B cell (primary cell): ENCODE measurements around the gene CEP43. TPM values are rescaled to one million over a fixed set of nuclear protein-coding genes. Genes with fewer than 3 reads are reported as not detected.

ENCODE experiments used
- ATAC-seq: fragments of 200-7000 bp; cut with Tn5 transposase; one replicate; pipeline ENCODE4 v1.10.0; 2021; ENCODE audit warnings: low read depth, mild to moderate bottlenecking, moderate number of reproducible peaks, moderate library complexity
- CTCF ChIA-PET: fragments of 350-600 bp; sonication (Branson Sonifier 250); formaldehyde crosslinking; loops from one replicate; lab custom pipeline; 2021; ENCODE audit warnings: antibody characterized with exemption, inconsistent platforms; lab: Charles Lee
- POLR2A ChIA-PET: fragments of 350-600 bp; sonication (Branson Sonifier 250); formaldehyde crosslinking; loops from one replicate; lab custom pipeline; 2021; ENCODE audit warnings: antibody characterized with exemption; lab: Charles Lee
- DNase-seq: peaks from one replicate; pipeline ENCODE4 v3.0.0; 2013
- H2AFZ ChIP-seq: 2 replicates; pipeline ENCODE4 v1.6.1; 2012; ENCODE audit warnings: mild to moderate bottlenecking, low read depth, low read length; ENCODE audit not compliant: insufficient read depth, poor library complexity, severe bottlenecking
- H3K27ac ChIP-seq, 2 donors: 1 replicate in 1 of 2; 2 replicates in 1 of 2; pipeline ENCODE4 v1.5.1; 2012 to 2013; ENCODE audit warnings: low read length in 2 of 2, mild to moderate bottlenecking in 2 of 2, moderate library complexity in 1 of 2
- H3K27me3 ChIP-seq, 4 experiments: fragments of 200-600 bp in 1 of 4; sonication (generic) in 1 of 4; replicated peaks in 1 of 4; 1 replicate in 2 of 4; 2 replicates in 2 of 4; pipeline versions ENCODE4 v1.6.1 to v1.7.0; 2013 to 2016; ENCODE audit warnings: low read length in 3 of 4, mild to moderate bottlenecking in 2 of 4, mixed read lengths in 1 of 4, moderate library complexity in 1 of 4; ENCODE audit not compliant: insufficient read depth in 4 of 4, control insufficient read depth in 3 of 4; ENCODE audit errors: control extremely low read depth in 1 of 4
- H3K36me3 ChIP-seq, 2 experiments: replicated peaks in 1 of 2; 1 replicate in 1 of 2; 2 replicates in 1 of 2; pipeline versions ENCODE4 v1.6.1 to v1.7.1; 2013; ENCODE audit warnings: low read length in 1 of 2; ENCODE audit not compliant: insufficient read depth in 2 of 2, control insufficient read depth in 1 of 2; ENCODE audit errors: control extremely low read depth in 1 of 2, extremely low read depth in 1 of 2
- H3K4me1 ChIP-seq, 2 donors: fragments of 200-600 bp in 1 of 2; sonication (generic) in 1 of 2; 1 replicate in 1 of 2; 2 replicates in 1 of 2; pipeline versions ENCODE4 v1.5.1 to v1.6.1; 2013 to 2017; ENCODE audit warnings: low read length in 2 of 2; ENCODE audit not compliant: control insufficient read depth in 2 of 2, insufficient read depth in 2 of 2
- H3K4me2 ChIP-seq: replicated peaks from 2 replicates; pipeline ENCODE3; 2012; ENCODE audit warnings: mild to moderate bottlenecking, low read depth, low read length; ENCODE audit not compliant: poor library complexity, severe bottlenecking
- H3K4me3 ChIP-seq, 5 experiments: fragments of 200-600 bp in 1 of 5; sonication (generic) in 1 of 5; 1 replicate in 3 of 5; 2 replicates in 2 of 5; pipeline versions ENCODE4 v1.5.1 to v1.7.0; 2011 to 2016; ENCODE audit warnings: low read length in 4 of 5, mild to moderate bottlenecking in 4 of 5, low read depth in 2 of 5, control low read depth in 1 of 5, moderate library complexity in 1 of 5; ENCODE audit not compliant: insufficient read depth in 1 of 5; ENCODE audit errors: control extremely low read depth in 1 of 5, extremely low read depth in 1 of 5
- H3K79me2 ChIP-seq: fragments of 200-600 bp; sonication (generic); one replicate; pipeline ENCODE4 v1.6.0; 2016; ENCODE audit warnings: low read length; ENCODE audit not compliant: control insufficient read depth, insufficient read depth
- H3K9ac ChIP-seq: fragments of 200-600 bp; sonication (generic); 2 replicates; pipeline ENCODE4 v1.6.1; 2017; ENCODE audit warnings: mild to moderate bottlenecking, low read length, moderate library complexity
- H3K9me3 ChIP-seq, 3 donors: one replicate each; pipeline versions ENCODE4 v1.6.1 to v1.7.1; 2013; ENCODE audit warnings: low read length in 2 of 3; ENCODE audit not compliant: control insufficient read depth in 2 of 3, insufficient read depth in 1 of 3; ENCODE audit errors: control extremely low read depth in 1 of 3
- H4K20me1 ChIP-seq: 2 replicates; pipeline ENCODE4 v1.6.0; 2012; ENCODE audit warnings: mild to moderate bottlenecking, low read length; ENCODE audit not compliant: insufficient read depth, control insufficient read depth, poor library complexity, severe bottlenecking
- H3K27ac Mint-ChIP-seq: one replicate; pipeline ENCODE4 v1.8.0; 2021; ENCODE audit warnings: mixed read lengths
- H3K27me3 Mint-ChIP-seq: one replicate; pipeline ENCODE4 v1.8.0; 2021; ENCODE audit warnings: mixed read lengths
- H3K4me1 Mint-ChIP-seq: one replicate; pipeline ENCODE4 v1.8.0; 2021; ENCODE audit warnings: mixed read lengths
- H3K4me3 Mint-ChIP-seq: one replicate; pipeline ENCODE4 v1.8.0; 2021; ENCODE audit warnings: mixed read lengths
- H3K9me3 Mint-ChIP-seq: one replicate; pipeline ENCODE4 v1.8.0; 2022; ENCODE audit warnings: mixed read lengths; ENCODE audit not compliant: insufficient read depth
- EZH2 ChIP-seq: IDR thresholded peaks from 2 replicates; pipeline ENCODE4 v1.6.1; 2012; ENCODE audit warnings: borderline replicate concordance, low read depth, mild to moderate bottlenecking, moderate library complexity, low read length; ENCODE audit not compliant: insufficient read depth, poor library complexity, severe bottlenecking
- WGBS: methylation state at CpG from one replicate; pipeline ENCODE4 v1.1.5; 2013; ENCODE audit warnings: missing lambda C conversion rate; ENCODE audit not compliant: insufficient coverage; 5-methylcytosine and 5-hydroxymethylcytosine counted together
- intact Hi-C: fragments of 100-400 bp; cut with micrococcal nuclease; formaldehyde crosslinking; loops from one replicate; pipeline ENCODE4 v1.10.0; 2022
- polyA plus RNA-seq: library from polyadenylated mRNA; depleted of rRNA; stranded (reverse); fragments of >200 nt; gene quantifications from 2 replicates; pipeline ENCODE4 v1.2.3, GENCODE V29; 2012
- total RNA-seq, 2 donors: library from RNA; stranded (reverse); fragments of 120-200 nt in 1 of 2; gene quantifications; 1 replicate in 1 of 2; 2 replicates in 1 of 2; pipeline versions ENCODE4 v1.2.3 to v1.2.4, GENCODE V29; 2013 to 2022
- TF ChIP-seq, protein P1 (sequence below): fragments of 200-600 bp; IDR thresholded peaks from one replicate; pipeline ENCODE4 v1.8.0; 2022; ENCODE audit warnings: antibody characterized with exemption, mild to moderate bottlenecking

The CEP43 gene
- total and polyA plus RNA-seq, 2 donors (not counting 1 experiment from before 2014, with no cell fraction given) = 10.1 to 39.7 TPM

DNA sequence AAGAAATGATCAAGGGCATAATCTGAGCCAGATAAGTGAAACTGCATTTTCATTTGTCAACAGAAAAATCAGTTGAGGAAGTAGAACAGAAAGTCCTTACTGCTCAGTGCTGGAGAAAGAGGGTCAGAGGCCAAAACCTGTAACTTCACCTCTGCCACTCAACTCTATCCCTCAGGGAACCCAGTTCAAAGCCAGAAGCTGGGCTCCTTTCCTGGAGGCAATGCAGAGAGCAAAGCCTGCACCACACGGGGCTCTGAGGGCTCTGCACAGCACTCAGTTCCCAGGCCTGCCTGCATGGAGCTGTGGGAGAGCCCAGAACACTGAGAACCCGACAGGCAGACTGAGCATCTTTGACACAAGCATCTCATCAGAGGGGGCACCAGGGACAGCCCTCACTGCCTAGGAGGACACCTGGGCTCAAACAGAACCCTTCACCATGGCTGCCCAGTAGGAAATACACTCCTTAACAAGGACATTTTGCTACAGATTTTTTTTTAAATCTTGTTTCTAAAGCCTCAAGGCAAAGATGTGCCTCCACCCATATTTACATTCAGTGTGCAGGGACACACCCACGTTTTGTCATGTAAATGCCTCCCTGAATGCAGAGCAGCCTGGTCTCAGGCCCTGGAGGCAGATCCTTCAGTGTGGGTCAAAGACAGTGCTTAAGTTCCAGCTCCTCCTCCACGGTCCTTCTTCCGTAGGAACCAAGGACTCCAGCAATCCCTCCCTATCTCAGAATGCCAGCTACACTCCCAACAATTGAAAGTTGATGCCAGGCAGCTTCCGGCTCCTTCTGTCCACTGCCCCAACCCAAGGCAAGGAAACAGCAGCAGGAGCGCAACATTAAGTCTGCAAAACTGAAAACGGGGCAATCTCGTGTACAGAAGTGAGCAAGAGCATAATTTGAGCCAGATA lies 49.4 kb upstream of the CEP43 start:
- H3K4me1 ChIP-seq = peaks cover 61 to 65% of the 10 kb centered on the region in 2 donors
- peak overlapping the region; percentile 88 for H3K4me2 ChIP-seq
- peak overlapping the region; percentile 65 for H3K9ac ChIP-seq
- peak; percentile 37 for DNase-seq
- WGBS = 59% methylated on average over 9 of the region's 9 CpGs
- intact Hi-C loops = loop anchor here (1.0 to 2.0 kb wide), 5 partner anchors 10 to 567 kb away; partner anchors contain the start of gene MPC1
- H3K27me3 ChIP-seq = no peaks in the 10 kb centered on the region
- peak overlapping the region in 4 of 5 experiments; percentile 1 to 60 (median 35) for H3K4me3 ChIP-seq
- peaks cover 0 to 78% of the 10 kb centered on the region in 2 experiments for H3K36me3 ChIP-seq
- no peaks in the 10 kb centered on the region for H3K27me3 Mint-ChIP-seq
- peak overlapping the region; percentile 98 for H3K27ac Mint-ChIP-seq
- peaks cover 76% of the 10 kb centered on the region for H3K79me2 ChIP-seq
- H3K4me3 Mint-ChIP-seq = peak overlapping the region; percentile 94
- no peaks in the 10 kb centered on the region for H3K9me3 Mint-ChIP-seq
- ATAC-seq = no peak
- H3K4me1 Mint-ChIP-seq = peaks cover 60% of the 10 kb centered on the region
- ChIA-PET POLR2A (interaction anchor here (0.6 to 2.1 kb wide), 8 partner anchors 10 to 192 kb away, joined by 3 to 14 read pairs (median 6); no protein-coding TSS in a partner anchor), CTCF (interaction anchor here (1.1 to 4.8 kb wide), 5 partner anchors 10 to 191 kb away, joined by 3 to 61 read pairs (median 6); partner anchors contain the start of gene CEP43)
- H3K27ac ChIP-seq = peak overlapping the region; percentile 82 to 94
- peaks cover 0 to 4% (median 0%) of the 10 kb centered on the region in 3 donors for H3K9me3 ChIP-seq
- H2AFZ ChIP-seq = peak overlapping the region; percentile 16
- H4K20me1 ChIP-seq = peaks cover 80% of the 10 kb centered on the region
- no peak for TF ChIP-seq EZH2
- TF ChIP-seq, protein P1, sequence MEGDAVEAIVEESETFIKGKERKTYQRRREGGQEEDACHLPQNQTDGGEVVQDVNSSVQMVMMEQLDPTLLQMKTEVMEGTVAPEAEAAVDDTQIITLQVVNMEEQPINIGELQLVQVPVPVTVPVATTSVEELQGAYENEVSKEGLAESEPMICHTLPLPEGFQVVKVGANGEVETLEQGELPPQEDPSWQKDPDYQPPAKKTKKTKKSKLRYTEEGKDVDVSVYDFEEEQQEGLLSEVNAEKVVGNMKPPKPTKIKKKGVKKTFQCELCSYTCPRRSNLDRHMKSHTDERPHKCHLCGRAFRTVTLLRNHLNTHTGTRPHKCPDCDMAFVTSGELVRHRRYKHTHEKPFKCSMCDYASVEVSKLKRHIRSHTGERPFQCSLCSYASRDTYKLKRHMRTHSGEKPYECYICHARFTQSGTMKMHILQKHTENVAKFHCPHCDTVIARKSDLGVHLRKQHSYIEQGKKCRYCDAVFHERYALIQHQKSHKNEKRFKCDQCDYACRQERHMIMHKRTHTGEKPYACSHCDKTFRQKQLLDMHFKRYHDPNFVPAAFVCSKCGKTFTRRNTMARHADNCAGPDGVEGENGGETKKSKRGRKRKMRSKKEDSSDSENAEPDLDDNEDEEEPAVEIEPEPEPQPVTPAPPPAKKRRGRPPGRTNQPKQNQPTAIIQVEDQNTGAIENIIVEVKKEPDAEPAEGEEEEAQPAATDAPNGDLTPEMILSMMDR = no peak
